ENCODE measurements around the gene TRPM5.
"Not testable (repeated sequence)": the region's sequence is repeated elsewhere in the genome, so short reads cannot be mapped to it uniquely, and the experiment has no call there.

Gene TRPM5

GRCh38 chr11:2443881-2444820, at the start of gene TRPM5:
TRPM5 (minus strand) TSS chr11:2444514; CDS start chr11:2423036, 21,478 bp downstream.
- FAIRE-seq (no peak), DNase-seq (ENCODE audit: low spot score) (no peak)

- no peak for DNase-seq (ENCODE audit: low spot score)
- FAIRE-seq: no peak
These were observed 44.8 kb upstream of the TRPM5 start for GRCh38 chr11:2489083-2489482.

GRCh38 chr11:2488004-2488403, 43.7 kb upstream of the TRPM5 start:
- no peak for FAIRE-seq
- no peak for DNase-seq (ENCODE audit: low spot score)

- FAIRE-seq: no peak
- DNase-seq (ENCODE audit: low spot score): no peak
These were observed 40.3 kb upstream of the TRPM5 start for GRCh38 chr11:2484576-2485125.

GRCh38 chr11:2483426-2483825, 39.1 kb upstream of the TRPM5 start:
- DNase-seq (ENCODE audit: low spot score) (no peak), FAIRE-seq (no peak)

- DNase-seq (ENCODE audit: low spot score): no peak
- no peak for FAIRE-seq
These were observed 38.4 kb upstream of the TRPM5 start for GRCh38 chr11:2482745-2483144.

GRCh38 chr11:2482204-2482603, 37.9 kb upstream of the TRPM5 start:
- DNase-seq (ENCODE audit: low spot score): no peak
- no peak for FAIRE-seq

GRCh38 chr11:2481253-2481652, 36.9 kb upstream of the TRPM5 start:
- no peak for DNase-seq (ENCODE audit: low spot score)
- no peak for FAIRE-seq

- no peak for DNase-seq (ENCODE audit: low spot score)
- no peak for FAIRE-seq
These were observed 36.5 kb upstream of the TRPM5 start for GRCh38 chr11:2480874-2481220.

GRCh38 chr11:2480067-2480873, 36.0 kb upstream of the TRPM5 start:
- not testable (repeated sequence) for FAIRE-seq; DNase-seq (ENCODE audit: low spot score)

- DNase-seq (ENCODE audit: low spot score) (no peak), FAIRE-seq (no peak)
These were observed 33.6 kb upstream of the TRPM5 start for GRCh38 chr11:2477936-2478335.

GRCh38 chr11:2477254-2477653, 32.9 kb upstream of the TRPM5 start:
- FAIRE-seq (no peak), DNase-seq (ENCODE audit: low spot score) (no peak)

- DNase-seq (ENCODE audit: low spot score) (no peak), FAIRE-seq (no peak)
These were observed 31.0 kb upstream of the TRPM5 start for GRCh38 chr11:2475136-2475918.

GRCh38 chr11:2474059-2474901, 30.0 kb upstream of the TRPM5 start:
- DNase-seq (ENCODE audit: low spot score): no peak
- no peak for FAIRE-seq

- no peak for DNase-seq (ENCODE audit: low spot score)
These were observed 29.2 kb upstream of the TRPM5 start for GRCh38 chr11:2473361-2474058.

GRCh38 chr11:2472428-2473186, 28.3 kb upstream of the TRPM5 start:
- FAIRE-seq (no peak), DNase-seq (ENCODE audit: low spot score) (no peak)

More at GRCh38 chr11:2473361-2474058, 29.2 kb upstream of the TRPM5 start:
- FAIRE-seq: no peak

GRCh38 chr11:2471804-2472096, 27.4 kb upstream of the TRPM5 start:
- FAIRE-seq: no peak

GRCh38 chr11:2471048-2471803, 26.9 kb upstream of the TRPM5 start:
- FAIRE-seq (no peak), DNase-seq (ENCODE audit: low spot score) (no peak)

More at GRCh38 chr11:2471804-2472096, 27.4 kb upstream of the TRPM5 start:
- DNase-seq (ENCODE audit: low spot score): no peak
